Measurements from ENCODE around the gene SPI1. TPM values are rescaled to one million over a fixed set of nuclear protein-coding genes. Genes with fewer than 3 reads are reported as not detected.

The SPI1 gene
- total RNA-seq, 3 donors from 2014 or later, result 4.9 to 21.0 (median 20.6) TPM

DNA sequence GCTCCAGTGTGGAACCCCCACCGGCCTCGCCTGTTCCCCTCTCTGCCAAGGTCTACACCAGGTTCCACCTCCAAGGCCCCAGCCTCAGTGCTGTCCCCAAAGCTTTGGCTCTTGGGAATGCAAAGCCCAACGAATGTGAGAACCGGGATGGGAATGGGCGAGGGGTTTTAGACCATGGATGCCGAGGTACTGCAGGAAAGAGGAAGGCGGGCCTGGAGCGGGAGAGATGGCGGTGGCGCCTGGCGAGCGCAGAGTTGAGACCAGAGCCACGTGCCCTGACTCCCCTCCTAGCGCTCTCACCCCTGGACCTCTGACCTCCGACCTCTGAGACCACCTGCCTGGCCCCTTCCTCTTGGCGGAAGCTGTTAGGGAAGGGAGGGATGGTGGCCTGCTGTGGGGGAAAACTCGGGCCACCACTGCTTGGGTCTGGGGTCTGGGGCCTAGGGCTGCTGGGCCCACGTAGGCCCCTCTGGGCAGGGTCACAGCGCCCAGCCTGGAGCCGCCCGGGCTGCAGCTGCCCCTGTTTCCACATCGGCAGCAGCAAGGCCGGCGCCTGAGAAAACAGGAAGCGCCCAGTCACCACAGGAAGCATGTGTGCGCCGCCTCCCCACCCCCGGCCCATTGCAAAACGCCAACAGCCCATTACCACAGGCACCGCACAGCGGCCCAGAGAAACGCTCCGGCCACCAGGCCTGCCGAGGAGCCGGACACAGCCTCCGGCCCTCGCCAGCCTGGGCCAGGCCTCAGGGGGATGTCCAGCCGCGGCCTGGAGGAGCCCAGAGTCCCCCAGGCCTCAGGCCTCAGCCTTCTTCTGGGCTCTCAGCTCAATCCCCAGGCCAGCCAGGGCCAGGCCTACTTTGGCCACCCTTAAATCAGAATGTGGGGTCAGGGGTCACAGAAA lies 16.2 kb upstream of the SPI1 start:
- H3K4me1 ChIP-seq (ENCODE audit: low read depth), result peaks cover 3% of the 10 kb centered on the region
- TF ChIP-seq, protein P1, sequence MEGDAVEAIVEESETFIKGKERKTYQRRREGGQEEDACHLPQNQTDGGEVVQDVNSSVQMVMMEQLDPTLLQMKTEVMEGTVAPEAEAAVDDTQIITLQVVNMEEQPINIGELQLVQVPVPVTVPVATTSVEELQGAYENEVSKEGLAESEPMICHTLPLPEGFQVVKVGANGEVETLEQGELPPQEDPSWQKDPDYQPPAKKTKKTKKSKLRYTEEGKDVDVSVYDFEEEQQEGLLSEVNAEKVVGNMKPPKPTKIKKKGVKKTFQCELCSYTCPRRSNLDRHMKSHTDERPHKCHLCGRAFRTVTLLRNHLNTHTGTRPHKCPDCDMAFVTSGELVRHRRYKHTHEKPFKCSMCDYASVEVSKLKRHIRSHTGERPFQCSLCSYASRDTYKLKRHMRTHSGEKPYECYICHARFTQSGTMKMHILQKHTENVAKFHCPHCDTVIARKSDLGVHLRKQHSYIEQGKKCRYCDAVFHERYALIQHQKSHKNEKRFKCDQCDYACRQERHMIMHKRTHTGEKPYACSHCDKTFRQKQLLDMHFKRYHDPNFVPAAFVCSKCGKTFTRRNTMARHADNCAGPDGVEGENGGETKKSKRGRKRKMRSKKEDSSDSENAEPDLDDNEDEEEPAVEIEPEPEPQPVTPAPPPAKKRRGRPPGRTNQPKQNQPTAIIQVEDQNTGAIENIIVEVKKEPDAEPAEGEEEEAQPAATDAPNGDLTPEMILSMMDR (IDR thresholded peaks at IDR 0.05), result no peak
- no peaks in the 10 kb centered on the region for H3K36me3 ChIP-seq (ENCODE audit: low read depth)
- H3K4me3 ChIP-seq, result no peak overlapping the region
- DNase-seq (peak; percentile 46 to 86 (median 65)), ATAC-seq (peak; percentile 63)
- H3K9me3 ChIP-seq, result no peaks in the 10 kb centered on the region
- intact Hi-C loops (cut with DNase I, micrococcal nuclease), result no loop called here

DNA sequence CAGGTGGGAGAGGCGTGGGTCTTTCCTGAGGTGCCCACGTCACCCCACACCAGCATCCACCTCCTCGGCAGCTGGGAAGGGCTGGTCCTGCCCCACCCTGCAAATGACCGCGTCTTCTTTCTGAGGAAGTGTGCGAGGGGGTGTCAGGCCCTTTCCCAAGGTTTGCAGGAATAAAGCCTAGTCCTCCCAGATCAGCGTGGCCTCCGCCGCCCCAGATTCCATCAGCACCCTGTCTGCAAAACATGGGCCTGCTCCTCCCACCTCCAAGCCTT lies 15.6 kb upstream of the SPI1 start:
- H3K9me3 ChIP-seq, result no peaks in the 10 kb centered on the region
- intact Hi-C loops (cut with DNase I, micrococcal nuclease), result no loop called here
- H3K4me1 ChIP-seq (ENCODE audit: low read depth), result peaks cover 3% of the 10 kb centered on the region
- ATAC-seq, result peak; percentile 2
- DNase-seq, result peak in 1 of 3 donors; percentile 61
- no peaks in the 10 kb centered on the region for H3K36me3 ChIP-seq (ENCODE audit: low read depth)
- TF ChIP-seq, protein P1 (IDR thresholded peaks at IDR 0.05), result no peak
- no peak overlapping the region for H3K4me3 ChIP-seq

DNA sequence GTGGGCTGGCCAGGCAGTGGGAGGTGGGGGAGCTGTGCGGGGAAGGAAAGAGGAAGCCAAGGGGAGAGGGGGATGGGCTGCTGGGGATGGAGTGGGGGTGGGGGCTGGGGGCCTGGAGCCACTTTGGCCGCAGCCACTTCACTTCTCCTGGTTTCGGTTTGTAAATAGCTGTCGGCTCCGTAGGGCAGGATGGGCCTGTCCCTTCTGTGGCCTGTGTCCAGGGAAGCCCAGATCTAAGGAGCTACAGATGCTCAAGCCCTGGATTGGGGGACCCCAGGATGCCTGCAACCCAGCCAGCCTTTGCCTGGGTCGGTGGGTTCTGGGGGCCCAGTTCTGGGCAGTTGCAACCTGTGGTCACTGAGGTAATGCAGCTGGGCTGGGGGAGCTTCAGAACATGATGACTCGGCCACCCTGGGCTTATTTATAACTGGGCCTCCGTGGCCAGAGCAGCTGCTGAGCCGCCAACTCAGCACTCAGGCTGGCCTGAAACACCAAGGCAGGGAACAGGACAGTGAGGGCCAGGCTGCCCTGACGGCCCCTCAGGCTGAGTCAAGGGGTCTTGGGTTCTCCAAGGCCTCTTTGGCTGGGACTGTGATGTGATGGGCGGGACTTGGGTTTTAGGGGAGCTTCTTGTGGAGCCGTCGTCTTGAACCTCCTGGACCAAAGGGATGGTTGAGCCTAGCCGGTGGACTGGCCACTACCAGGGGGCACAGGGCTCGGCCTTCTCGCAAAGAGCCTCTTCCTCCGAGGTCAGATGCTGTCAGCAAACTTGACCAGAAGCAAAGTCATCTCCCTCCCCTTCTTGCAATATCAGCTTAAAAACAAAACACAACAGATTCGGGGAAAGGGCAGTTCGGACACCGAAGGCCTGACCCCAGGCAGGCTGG lies 15.1 kb upstream of the SPI1 start:
- Histone ChIP-seq H3K36me3 (ENCODE audit: low read depth) (no peaks in the 10 kb centered on the region), H3K4me3 (no peak overlapping the region), H3K9me3 (no peaks in the 10 kb centered on the region), H3K4me1 (ENCODE audit: low read depth) (peaks cover 3% of the 10 kb centered on the region)
- peak; percentile 35 for ATAC-seq
- intact Hi-C loops (cut with DNase I, micrococcal nuclease), result no loop called here
- TF ChIP-seq, protein P1 (IDR thresholded peaks at IDR 0.05), result no peak
- DNase-seq, result peak in 2 of 3 donors; percentile 53 to 69

DNA sequence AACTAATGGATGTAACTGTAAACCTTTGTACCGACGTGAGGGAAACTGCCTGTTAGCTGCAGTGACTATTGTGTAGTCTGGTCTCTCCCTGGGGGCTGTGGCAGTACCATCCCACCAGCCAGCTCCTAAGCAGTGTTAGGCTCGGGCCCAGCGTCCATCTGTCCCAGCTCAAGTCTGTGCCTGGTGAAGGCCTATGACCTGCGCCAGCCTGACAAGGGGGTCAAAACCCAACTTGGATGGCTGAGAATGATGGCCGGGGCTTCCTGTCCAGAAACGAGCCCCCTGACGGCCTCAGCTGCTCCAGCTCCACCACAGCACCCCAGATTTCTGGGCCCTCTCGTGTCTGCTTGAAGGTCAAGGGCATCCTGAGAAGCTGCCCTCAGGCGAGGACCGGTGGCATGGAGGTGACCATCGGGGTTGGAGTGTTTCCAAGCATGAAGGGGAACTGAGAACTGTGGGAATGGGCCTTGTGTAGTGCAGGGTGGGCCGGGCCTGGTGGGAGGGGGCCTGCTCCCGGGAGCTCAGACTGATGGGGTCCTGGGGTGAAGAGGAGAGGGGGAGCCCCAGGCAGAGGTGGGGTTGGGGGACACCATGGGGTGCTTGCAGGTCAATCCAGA lies 14.3 kb upstream of the SPI1 start:
- ATAC-seq (no peak), DNase-seq (no peak)
- Histone ChIP-seq H3K4me1 (ENCODE audit: low read depth) (peaks cover 3% of the 10 kb centered on the region), H3K36me3 (ENCODE audit: low read depth) (no peaks in the 10 kb centered on the region), H3K4me3 (no peak overlapping the region), H3K9me3 (no peaks in the 10 kb centered on the region)
- TF ChIP-seq, protein P1 (IDR thresholded peaks at IDR 0.05), result no peak
- intact Hi-C loops (cut with DNase I, micrococcal nuclease), result no loop called here

DNA sequence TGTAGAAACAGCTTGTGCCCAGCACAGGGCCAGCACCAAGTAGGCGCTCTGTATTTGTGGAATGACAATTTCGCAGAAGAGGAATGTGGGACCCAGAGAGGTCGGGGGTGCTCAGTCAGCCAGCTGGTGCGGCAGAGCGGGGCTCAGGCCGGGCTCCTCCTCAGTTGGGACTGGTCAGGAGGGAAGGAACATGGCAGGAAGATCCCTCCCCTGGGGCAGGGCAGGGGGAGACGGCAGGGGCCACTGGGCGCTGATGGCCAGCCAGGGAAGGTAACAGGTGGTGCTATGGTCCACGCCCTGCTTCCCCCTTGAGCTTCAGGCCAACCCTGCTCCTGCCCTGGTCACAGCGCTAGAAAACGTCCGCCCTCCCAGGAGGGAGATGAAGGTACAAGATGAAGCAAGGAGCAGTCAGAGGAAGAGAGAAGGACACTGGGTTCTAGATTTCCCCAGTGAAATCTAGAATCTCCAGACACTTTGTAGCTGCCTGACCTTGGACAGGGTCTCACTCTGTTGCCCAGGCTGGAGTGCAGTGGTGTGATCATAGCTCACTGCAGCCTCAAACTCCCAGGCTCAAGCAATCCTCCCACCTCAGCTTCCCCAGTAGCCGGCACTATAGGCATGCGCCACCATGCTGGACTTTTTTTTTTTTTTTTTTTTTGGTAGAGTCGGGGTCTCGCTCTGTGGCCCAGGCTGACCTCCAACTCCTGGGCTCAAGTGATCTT lies 13.5 kb upstream of the SPI1 start:
- ATAC-seq, result no peak
- intact Hi-C loops (cut with DNase I, micrococcal nuclease), result no loop called here
- no peaks in the 10 kb centered on the region for H3K9me3 ChIP-seq
- peaks cover 3% of the 10 kb centered on the region for H3K4me1 ChIP-seq (ENCODE audit: low read depth)
- H3K36me3 ChIP-seq (ENCODE audit: low read depth), result no peaks in the 10 kb centered on the region
- TF ChIP-seq, protein P1 (IDR thresholded peaks at IDR 0.05), result no peak
- H3K4me3 ChIP-seq, result no peak overlapping the region
- peak in 1 of 3 donors; percentile 49 for DNase-seq
